Ishikawa (cell line): ENCODE results near the gene PPP2R2C.

Source experiments
- CEBPB ChIP-seq: IDR thresholded peaks from 2 replicates; pipeline ENCODE4 v1.6.1; 2012
- CREB1 ChIP-seq: IDR thresholded peaks from 2 replicates; pipeline ENCODE4 v1.6.1; 2012; ENCODE audit warnings: low read depth
- EGR1 ChIP-seq: IDR thresholded peaks from 2 replicates; pipeline ENCODE4 v1.6.1; 2012
- EP300 ChIP-seq: IDR thresholded peaks from 2 replicates; pipeline ENCODE4 v1.6.1; 2012; ENCODE audit warnings: borderline replicate concordance
- FOXM1 ChIP-seq: IDR thresholded peaks from 2 replicates; pipeline ENCODE4 v1.6.1; 2012; ENCODE audit warnings: low read depth, borderline replicate concordance
- NFIC ChIP-seq: IDR thresholded peaks from 2 replicates; pipeline ENCODE4 v1.6.1; 2012
- RAD21 ChIP-seq: IDR thresholded peaks from 2 replicates; pipeline ENCODE4 v1.6.1; 2012; ENCODE audit warnings: low read depth
- TAF1 ChIP-seq: IDR thresholded peaks from 2 replicates; pipeline ENCODE4 v1.6.1; 2012; ENCODE audit warnings: low read depth, mild to moderate bottlenecking
- TCF12 ChIP-seq: IDR thresholded peaks from 2 replicates; pipeline ENCODE4 v1.6.1; 2012; ENCODE audit warnings: low read depth
- TEAD4 ChIP-seq: IDR thresholded peaks from 2 replicates; pipeline ENCODE4 v1.6.1; 2012
- YY1 ChIP-seq: IDR thresholded peaks from 2 replicates; pipeline ENCODE4 v1.6.1; 2012; ENCODE audit warnings: low read depth
- ZBTB7A ChIP-seq: IDR thresholded peaks from 2 replicates; pipeline ENCODE4 v1.6.1; 2012; ENCODE audit warnings: low read depth
- TF ChIP-seq, protein P1 (sequence below): IDR thresholded peaks from 2 replicates; pipeline ENCODE4 v1.6.1; 2012
- TF ChIP-seq, protein P2 (sequence below): IDR thresholded peaks from 2 replicates; pipeline ENCODE4 v1.6.1; 2012
- TF ChIP-seq, protein P3 (sequence below): IDR thresholded peaks from 2 replicates; pipeline ENCODE4 v1.6.1; 2012; ENCODE audit warnings: low read depth, mild to moderate bottlenecking

PPP2R2C gene

DNA sequence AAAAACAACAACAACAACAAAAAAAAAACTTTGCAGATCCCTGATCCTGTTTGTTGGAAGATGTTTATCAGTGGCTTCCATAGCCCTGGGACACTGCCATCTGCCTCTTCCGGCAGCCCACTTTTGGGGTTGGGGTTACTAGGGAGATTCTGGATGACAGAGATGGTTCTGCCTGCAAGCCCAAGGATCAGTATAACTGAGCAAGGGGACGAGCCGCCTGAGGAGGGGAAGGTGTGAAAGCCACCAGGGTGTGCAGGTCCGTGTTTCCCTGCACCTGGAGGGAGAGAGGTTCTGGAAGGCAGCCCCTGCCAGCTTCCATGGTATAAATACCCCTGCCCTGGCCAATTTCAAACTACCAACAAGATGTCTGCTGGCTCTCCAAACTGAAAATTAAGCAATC lies 41.5 kb downstream of the PPP2R2C start:
- TF ChIP-seq, protein P1, sequence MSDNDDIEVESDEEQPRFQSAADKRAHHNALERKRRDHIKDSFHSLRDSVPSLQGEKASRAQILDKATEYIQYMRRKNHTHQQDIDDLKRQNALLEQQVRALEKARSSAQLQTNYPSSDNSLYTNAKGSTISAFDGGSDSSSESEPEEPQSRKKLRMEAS = no peak
- TF ChIP-seq YY1 = no peak
- no peak for TF ChIP-seq CREB1
- no peak for TF ChIP-seq FOXM1
- no peak for TF ChIP-seq EGR1
- TF ChIP-seq EP300 = no peak

GRCh38 chr4:6427439-6428090 lies 44.8 kb downstream of the PPP2R2C start:
- TF ChIP-seq CREB1 (no peak), NFIC (no peak), FOXM1 (no peak), EP300 (no peak), ZBTB7A (no peak), TAF1 (no peak), TEAD4 (no peak), EGR1 (no peak), RAD21 (no peak), YY1 (no peak)
- TF ChIP-seq, protein P1 = no peak
- TF ChIP-seq, protein P2, sequence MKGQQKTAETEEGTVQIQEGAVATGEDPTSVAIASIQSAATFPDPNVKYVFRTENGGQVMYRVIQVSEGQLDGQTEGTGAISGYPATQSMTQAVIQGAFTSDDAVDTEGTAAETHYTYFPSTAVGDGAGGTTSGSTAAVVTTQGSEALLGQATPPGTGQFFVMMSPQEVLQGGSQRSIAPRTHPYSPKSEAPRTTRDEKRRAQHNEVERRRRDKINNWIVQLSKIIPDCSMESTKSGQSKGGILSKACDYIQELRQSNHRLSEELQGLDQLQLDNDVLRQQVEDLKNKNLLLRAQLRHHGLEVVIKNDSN = no peak
- TF ChIP-seq, protein P3, sequence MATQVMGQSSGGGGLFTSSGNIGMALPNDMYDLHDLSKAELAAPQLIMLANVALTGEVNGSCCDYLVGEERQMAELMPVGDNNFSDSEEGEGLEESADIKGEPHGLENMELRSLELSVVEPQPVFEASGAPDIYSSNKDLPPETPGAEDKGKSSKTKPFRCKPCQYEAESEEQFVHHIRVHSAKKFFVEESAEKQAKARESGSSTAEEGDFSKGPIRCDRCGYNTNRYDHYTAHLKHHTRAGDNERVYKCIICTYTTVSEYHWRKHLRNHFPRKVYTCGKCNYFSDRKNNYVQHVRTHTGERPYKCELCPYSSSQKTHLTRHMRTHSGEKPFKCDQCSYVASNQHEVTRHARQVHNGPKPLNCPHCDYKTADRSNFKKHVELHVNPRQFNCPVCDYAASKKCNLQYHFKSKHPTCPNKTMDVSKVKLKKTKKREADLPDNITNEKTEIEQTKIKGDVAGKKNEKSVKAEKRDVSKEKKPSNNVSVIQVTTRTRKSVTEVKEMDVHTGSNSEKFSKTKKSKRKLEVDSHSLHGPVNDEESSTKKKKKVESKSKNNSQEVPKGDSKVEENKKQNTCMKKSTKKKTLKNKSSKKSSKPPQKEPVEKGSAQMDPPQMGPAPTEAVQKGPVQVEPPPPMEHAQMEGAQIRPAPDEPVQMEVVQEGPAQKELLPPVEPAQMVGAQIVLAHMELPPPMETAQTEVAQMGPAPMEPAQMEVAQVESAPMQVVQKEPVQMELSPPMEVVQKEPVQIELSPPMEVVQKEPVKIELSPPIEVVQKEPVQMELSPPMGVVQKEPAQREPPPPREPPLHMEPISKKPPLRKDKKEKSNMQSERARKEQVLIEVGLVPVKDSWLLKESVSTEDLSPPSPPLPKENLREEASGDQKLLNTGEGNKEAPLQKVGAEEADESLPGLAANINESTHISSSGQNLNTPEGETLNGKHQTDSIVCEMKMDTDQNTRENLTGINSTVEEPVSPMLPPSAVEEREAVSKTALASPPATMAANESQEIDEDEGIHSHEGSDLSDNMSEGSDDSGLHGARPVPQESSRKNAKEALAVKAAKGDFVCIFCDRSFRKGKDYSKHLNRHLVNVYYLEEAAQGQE = no peak

- no peak for TF ChIP-seq YY1
- no peak for TF ChIP-seq RAD21
- TF ChIP-seq TCF12 = no peak
- TF ChIP-seq CEBPB = no peak
- no peak for TF ChIP-seq EP300
- no peak for TF ChIP-seq TAF1
- TF ChIP-seq, protein P3 = no peak
- no peak for TF ChIP-seq TEAD4
These were observed 45.6 kb downstream of the PPP2R2C start for GRCh38 chr4:6426571-6427438.

- TF ChIP-seq CREB1 (no peak), TEAD4 (no peak), YY1 (no peak), RAD21 (no peak), CEBPB (no peak), ZBTB7A (no peak), EGR1 (no peak), TCF12 (no peak), NFIC (no peak), FOXM1 (no peak), EP300 (no peak), TAF1 (no peak)
- TF ChIP-seq, protein P2 = no peak
- TF ChIP-seq, protein P3 = no peak
- TF ChIP-seq, protein P1 = no peak
These were observed 46.5 kb downstream of the PPP2R2C start for GRCh38 chr4:6425911-6426310.
